Vagina (tissue), 2 donors: ENCODE data around the gene SUGCT. TPM values are rescaled to one million over a fixed set of nuclear protein-coding genes. Genes with fewer than 3 reads are reported as not detected.

Experiments
- DNase-seq, 2 donors: peaks; one replicate each; pipeline ENCODE4 v3.0.0-alpha.2; 2017; ENCODE audit errors: extremely low spot score in 2 of 2
- H3K27ac ChIP-seq: fragments of 200-600 bp; sonication (generic); one replicate; pipeline ENCODE4 v1.5.1; 2019
- H3K27me3 ChIP-seq: fragments of 200-600 bp; sonication (generic); one replicate; pipeline ENCODE4 v1.5.1; 2019
- H3K36me3 ChIP-seq, 2 donors: fragments of 200-600 bp; sonication (generic); one replicate each; pipeline ENCODE4 v1.5.1; 2017 to 2019
- H3K4me1 ChIP-seq: fragments of 200-600 bp; sonication (generic); one replicate; pipeline ENCODE4 v1.5.1; 2019
- H3K4me3 ChIP-seq, 2 donors: fragments of 200-600 bp; sonication (generic); 1 replicate in 1 of 2; 2 replicates in 1 of 2; pipeline ENCODE4 v1.5.1; 2016 to 2019
- H3K9me3 ChIP-seq: fragments of 200-600 bp; sonication (generic); one replicate; pipeline ENCODE4 v1.5.1; 2019
- POLR2A ChIP-seq, 2 donors: fragments of 450-650 bp; IDR thresholded peaks; one replicate each; pipeline ENCODE4 v1.6.1; 2017; ENCODE audit warnings: antibody characterized with exemption in 2 of 2, mild to moderate bottlenecking in 2 of 2, moderate library complexity in 2 of 2
- POLR2AphosphoS5 ChIP-seq, 2 donors: sonication (generic); formaldehyde crosslinking; IDR thresholded peaks; one replicate each; pipeline ENCODE4 v1.9.0; 2017; ENCODE audit warnings: antibody characterized with exemption in 2 of 2, mild to moderate bottlenecking in 2 of 2, low read depth in 1 of 2; ENCODE audit not compliant: insufficient read depth in 1 of 2
- intact Hi-C: fragments of 100-400 bp; cut with DNase I; formaldehyde crosslinking; loops from one replicate; pipeline ENCODE4 v1.15.1; 2023
- total RNA-seq: library from RNA; depleted of rRNA; stranded (reverse); fragments of >200 nt; gene quantifications from one replicate; pipeline ENCODE4 v1.2.3, GENCODE V29; 2016
- TF ChIP-seq, protein P1 (sequence below), 3 experiments: fragments of 450-650 bp in 2 of 3; fragments of 200-600 bp in 1 of 3; sonication (generic) in 1 of 3; IDR thresholded peaks; one replicate each; pipeline ENCODE4 v1.5.1; 2017 to 2019; ENCODE audit warnings: antibody characterized with exemption in 3 of 3, mild to moderate bottlenecking in 2 of 3, moderate library complexity in 2 of 3

Gene SUGCT
- total RNA-seq, 1 donor from 2014 or later = 2.2 TPM

GRCh38 chr7:40700653-40701421, 566.0 kb downstream of the SUGCT start:
- no peak for DNase-seq
- H3K9me3 ChIP-seq = no peaks in the 10 kb centered on the region
- H3K27me3 ChIP-seq = no peaks in the 10 kb centered on the region
- intact Hi-C loops = no loop called here
- no peak overlapping the region for H3K4me3 ChIP-seq
- TF ChIP-seq POLR2A (IDR thresholded peaks at IDR 0.05) = no peak
- TF ChIP-seq, protein P1, sequence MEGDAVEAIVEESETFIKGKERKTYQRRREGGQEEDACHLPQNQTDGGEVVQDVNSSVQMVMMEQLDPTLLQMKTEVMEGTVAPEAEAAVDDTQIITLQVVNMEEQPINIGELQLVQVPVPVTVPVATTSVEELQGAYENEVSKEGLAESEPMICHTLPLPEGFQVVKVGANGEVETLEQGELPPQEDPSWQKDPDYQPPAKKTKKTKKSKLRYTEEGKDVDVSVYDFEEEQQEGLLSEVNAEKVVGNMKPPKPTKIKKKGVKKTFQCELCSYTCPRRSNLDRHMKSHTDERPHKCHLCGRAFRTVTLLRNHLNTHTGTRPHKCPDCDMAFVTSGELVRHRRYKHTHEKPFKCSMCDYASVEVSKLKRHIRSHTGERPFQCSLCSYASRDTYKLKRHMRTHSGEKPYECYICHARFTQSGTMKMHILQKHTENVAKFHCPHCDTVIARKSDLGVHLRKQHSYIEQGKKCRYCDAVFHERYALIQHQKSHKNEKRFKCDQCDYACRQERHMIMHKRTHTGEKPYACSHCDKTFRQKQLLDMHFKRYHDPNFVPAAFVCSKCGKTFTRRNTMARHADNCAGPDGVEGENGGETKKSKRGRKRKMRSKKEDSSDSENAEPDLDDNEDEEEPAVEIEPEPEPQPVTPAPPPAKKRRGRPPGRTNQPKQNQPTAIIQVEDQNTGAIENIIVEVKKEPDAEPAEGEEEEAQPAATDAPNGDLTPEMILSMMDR (IDR thresholded peaks at IDR 0.05) = no peak
- no peak for TF ChIP-seq POLR2AphosphoS5 (IDR thresholded peaks at IDR 0.05; ENCODE audit: insufficient read depth in 1 of 2, low read depth in 1 of 2)
- no peaks in the 10 kb centered on the region for H3K36me3 ChIP-seq
- H3K4me1 ChIP-seq = no peaks in the 10 kb centered on the region
- no peak overlapping the region for H3K27ac ChIP-seq

DNA sequence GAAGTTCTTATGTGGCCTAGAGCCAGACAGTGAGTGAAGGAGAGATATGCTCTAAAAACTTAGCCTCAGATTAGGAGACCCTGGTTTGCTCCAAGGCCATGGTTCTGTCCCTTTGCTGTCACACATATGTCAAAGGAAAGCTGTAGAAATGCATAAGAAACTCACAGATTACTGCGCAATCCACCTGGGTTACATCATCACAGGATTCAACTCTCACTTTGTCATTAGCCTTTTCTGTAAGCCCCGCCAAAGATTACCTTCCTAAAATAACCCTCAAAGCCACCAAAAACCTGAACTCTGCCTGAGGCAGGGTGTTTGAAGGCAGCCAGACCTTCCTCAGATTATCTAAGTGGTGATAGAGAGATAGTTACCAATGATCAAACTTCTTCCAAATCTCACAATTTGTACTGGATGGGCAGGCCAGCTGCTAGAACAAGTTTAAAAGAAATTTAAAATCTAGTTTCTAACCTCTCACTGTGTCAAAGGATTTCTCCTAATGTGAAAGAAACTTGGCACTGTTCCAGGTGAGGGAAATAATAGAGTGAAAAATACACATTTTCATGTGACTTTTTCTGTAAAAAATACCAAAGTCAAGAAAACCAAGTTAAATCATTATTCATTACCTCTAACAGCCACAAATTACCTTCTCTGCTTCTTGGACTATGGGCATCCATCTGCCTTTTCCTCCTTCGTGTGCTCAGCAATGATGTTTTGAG, 567.2 kb downstream of the SUGCT start:
- intact Hi-C loops = no loop called here

GRCh38 chr7:40704172-40704571, 569.4 kb downstream of the SUGCT start:
- intact Hi-C loops = no loop called here
- no peak for DNase-seq
- no peak overlapping the region for H3K4me3 ChIP-seq
- no peak for TF ChIP-seq POLR2A (IDR thresholded peaks at IDR 0.05)
- TF ChIP-seq, protein P1 (IDR thresholded peaks at IDR 0.05) = no peak
- H3K36me3 ChIP-seq = no peaks in the 10 kb centered on the region
- no peak overlapping the region for H3K27ac ChIP-seq
- no peaks in the 10 kb centered on the region for H3K27me3 ChIP-seq
- no peaks in the 10 kb centered on the region for H3K9me3 ChIP-seq
- no peaks in the 10 kb centered on the region for H3K4me1 ChIP-seq

More for the DNA sequence above, 567.2 kb downstream of the SUGCT start:
- Histone ChIP-seq H3K4me3 (no peak overlapping the region), H3K9me3 (no peaks in the 10 kb centered on the region), H3K27ac (no peak overlapping the region), H3K36me3 (no peaks in the 10 kb centered on the region), H3K27me3 (no peaks in the 10 kb centered on the region), H3K4me1 (no peaks in the 10 kb centered on the region)
- DNase-seq = no peak
- TF ChIP-seq POLR2AphosphoS5 (IDR thresholded peaks at IDR 0.05; ENCODE audit: insufficient read depth in 1 of 2, low read depth in 1 of 2) = no peak
- TF ChIP-seq, protein P1 (IDR thresholded peaks at IDR 0.05) = no peak
- no peak for TF ChIP-seq POLR2A (IDR thresholded peaks at IDR 0.05)

DNA sequence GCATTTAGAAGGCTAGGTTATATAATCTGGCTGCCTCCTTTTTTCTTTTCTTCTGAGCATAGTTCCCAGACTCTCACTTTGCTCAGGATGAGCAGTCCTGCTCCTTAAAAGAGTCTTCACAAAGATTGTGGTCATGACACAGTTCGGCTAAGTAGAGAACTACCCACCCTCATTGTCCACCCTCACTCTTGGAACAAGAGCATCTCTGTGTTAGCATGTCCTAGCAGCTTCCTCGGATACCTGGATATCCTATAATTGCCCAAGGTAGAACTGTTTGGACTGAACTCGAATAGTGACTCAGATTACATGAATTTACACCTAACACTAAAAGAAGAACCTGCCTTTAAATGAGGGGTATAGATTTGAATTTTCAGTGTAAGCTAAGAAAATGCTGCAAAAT, 572.0 kb downstream of the SUGCT start:
- Histone ChIP-seq H3K27me3 (no peaks in the 10 kb centered on the region), H3K4me3 (no peak overlapping the region), H3K4me1 (no peaks in the 10 kb centered on the region), H3K27ac (no peak overlapping the region), H3K9me3 (no peaks in the 10 kb centered on the region), H3K36me3 (no peaks in the 10 kb centered on the region)
- TF ChIP-seq, protein P1 (IDR thresholded peaks at IDR 0.05) = no peak
- TF ChIP-seq POLR2A (IDR thresholded peaks at IDR 0.05) = no peak
- no peak for TF ChIP-seq POLR2AphosphoS5 (IDR thresholded peaks at IDR 0.05; ENCODE audit: insufficient read depth in 1 of 2, low read depth in 1 of 2)
- intact Hi-C loops = no loop called here
- DNase-seq = no peak
